Stomach smooth muscle (tissue), 2 donors: ENCODE data around the gene PITPNM3.

ENCODE experiments used
- H3K27ac ChIP-seq: one replicate; pipeline ENCODE4 v1.7.0; 2013; ENCODE audit warnings: mild to moderate bottlenecking, low read length, inconsistent platforms
- H3K27me3 ChIP-seq, 2 donors: one replicate each; pipeline ENCODE4 v1.7.0; 2013; ENCODE audit warnings: low read length in 2 of 2; ENCODE audit not compliant: insufficient read depth in 2 of 2, control insufficient read depth in 1 of 2
- H3K36me3 ChIP-seq, 2 donors: one replicate each; pipeline ENCODE4 v1.7.0; 2013; ENCODE audit warnings: low read length in 2 of 2; ENCODE audit not compliant: control insufficient read depth in 2 of 2, insufficient read depth in 2 of 2
- H3K4me1 ChIP-seq: one replicate; pipeline ENCODE4 v1.7.0; 2013; ENCODE audit warnings: low read length; ENCODE audit not compliant: control insufficient read depth, insufficient read depth
- H3K4me3 ChIP-seq, 2 donors: one replicate each; pipeline ENCODE4 v1.7.0; 2013; ENCODE audit warnings: low read length in 2 of 2
- H3K9ac ChIP-seq, 2 donors: one replicate each; pipeline ENCODE4 v1.7.0; 2013; ENCODE audit warnings: low read length in 2 of 2, mild to moderate bottlenecking in 1 of 2
- H3K9me3 ChIP-seq, 2 donors: one replicate each; pipeline ENCODE4 v1.7.0; 2013; ENCODE audit warnings: low read length in 2 of 2; ENCODE audit not compliant: control insufficient read depth in 2 of 2
- donor health status: healthy.
- donor health status: Pancreatic carcinoma.

Gene PITPNM3

DNA sequence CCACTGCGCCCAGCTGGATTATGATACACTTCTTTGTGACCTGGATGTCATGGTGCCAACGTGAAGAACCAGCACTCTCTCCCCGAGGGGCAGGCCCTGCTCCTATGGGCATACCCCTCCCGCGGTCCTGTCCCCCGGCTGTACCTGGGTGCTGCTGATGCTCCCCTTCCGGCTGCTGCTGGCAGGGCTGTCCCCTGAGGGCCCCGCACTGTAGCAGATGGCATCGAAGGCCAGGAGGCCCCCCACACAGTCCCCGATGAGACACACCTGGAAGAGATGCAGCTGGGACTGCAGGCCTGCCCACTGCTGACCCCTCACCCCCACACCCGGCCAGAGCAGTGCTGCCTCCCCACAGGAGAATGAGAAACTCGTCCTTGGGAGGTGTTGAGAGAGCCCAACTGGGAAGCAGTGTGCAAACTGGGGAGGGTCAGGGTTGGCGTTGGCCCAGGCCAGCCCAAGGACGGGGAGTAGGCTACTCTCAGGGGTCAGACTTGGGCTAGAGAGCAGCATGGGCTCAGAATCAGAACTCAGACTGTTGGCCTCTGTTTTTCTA, 78.4 kb downstream of the PITPNM3 start:
- H3K9ac ChIP-seq = no peak overlapping the region

DNA sequence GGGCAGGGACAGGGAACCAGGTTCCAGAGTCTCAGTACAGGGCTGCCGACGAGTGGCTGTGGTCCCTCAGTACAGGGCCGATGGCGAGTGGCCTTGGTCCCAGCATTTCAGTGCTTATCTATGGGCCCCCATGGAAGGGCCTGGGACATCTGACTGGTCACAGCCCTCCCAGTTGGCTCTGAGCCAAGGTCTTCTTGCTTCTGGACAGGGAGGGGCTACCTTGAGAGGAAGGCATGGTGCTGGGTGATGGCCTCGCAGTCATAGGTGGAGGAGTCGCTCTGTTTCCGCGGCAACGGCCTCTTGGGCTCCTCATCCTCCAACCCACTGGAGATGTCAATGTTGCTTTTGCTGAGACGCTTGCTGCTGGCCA, 79.6 kb downstream of the PITPNM3 start:
- peaks cover 33% of the 10 kb centered on the region for H3K4me1 ChIP-seq

More for the DNA sequence above, 78.4 kb downstream of the PITPNM3 start:
- no peaks in the 10 kb centered on the region for H3K9me3 ChIP-seq
- peaks cover 15 to 16% of the 10 kb centered on the region in 2 donors for H3K36me3 ChIP-seq
- peaks cover 24% of the 10 kb centered on the region for H3K4me1 ChIP-seq
- H3K27ac ChIP-seq = no peak overlapping the region
- H3K4me3 ChIP-seq = no peak overlapping the region
- no peaks in the 10 kb centered on the region for H3K27me3 ChIP-seq

DNA sequence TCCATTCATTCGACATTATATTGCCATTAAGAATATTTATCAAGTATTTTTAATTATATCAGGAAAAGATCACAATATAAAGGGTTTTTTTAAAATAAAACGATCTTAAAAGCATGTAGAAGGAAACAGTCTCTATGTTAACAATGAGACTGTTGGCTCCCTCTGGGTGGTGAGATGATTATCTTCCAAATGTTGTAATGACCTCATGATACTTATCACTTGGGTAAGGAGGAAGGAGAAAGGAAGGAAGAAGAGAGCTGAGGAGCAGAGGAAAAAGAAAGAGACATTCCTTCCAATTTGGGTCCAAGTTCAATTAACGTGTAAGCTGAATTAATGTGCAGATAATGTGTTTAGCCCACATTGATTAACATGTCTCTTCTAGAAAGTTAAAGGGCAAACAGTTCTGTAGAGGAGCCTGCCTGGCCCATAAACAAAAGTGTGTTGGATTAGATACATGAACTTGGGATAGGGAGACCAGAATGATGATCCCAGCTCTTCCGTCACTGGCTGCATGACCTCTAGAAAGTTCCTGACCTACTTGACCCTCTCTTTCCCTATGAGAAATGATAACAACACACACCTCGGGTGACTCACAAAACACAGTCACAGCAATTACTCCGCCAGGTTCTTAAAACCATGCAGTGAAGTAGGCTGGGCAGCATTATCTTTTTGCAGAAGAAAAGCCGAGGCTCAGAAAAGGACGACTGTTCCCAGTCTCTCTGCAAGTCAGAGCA, 80.1 kb downstream of the PITPNM3 start:
- H3K27ac ChIP-seq = peak overlapping the region; percentile 8
- no peaks in the 10 kb centered on the region for H3K27me3 ChIP-seq
- H3K4me1 ChIP-seq = peaks cover 35% of the 10 kb centered on the region
- peaks cover 15 to 23% of the 10 kb centered on the region in 2 donors for H3K36me3 ChIP-seq
- no peak overlapping the region for H3K9ac ChIP-seq
- H3K9me3 ChIP-seq = no peaks in the 10 kb centered on the region
- H3K4me3 ChIP-seq = no peak overlapping the region

More for the DNA sequence above, 79.6 kb downstream of the PITPNM3 start:
- Histone ChIP-seq H3K4me3 (no peak overlapping the region), H3K36me3 (peaks cover 15 to 21% of the 10 kb centered on the region in 2 donors), H3K27ac (peak overlapping the region; percentile 8), H3K9ac (no peak overlapping the region), H3K9me3 (no peaks in the 10 kb centered on the region), H3K27me3 (no peaks in the 10 kb centered on the region)

DNA sequence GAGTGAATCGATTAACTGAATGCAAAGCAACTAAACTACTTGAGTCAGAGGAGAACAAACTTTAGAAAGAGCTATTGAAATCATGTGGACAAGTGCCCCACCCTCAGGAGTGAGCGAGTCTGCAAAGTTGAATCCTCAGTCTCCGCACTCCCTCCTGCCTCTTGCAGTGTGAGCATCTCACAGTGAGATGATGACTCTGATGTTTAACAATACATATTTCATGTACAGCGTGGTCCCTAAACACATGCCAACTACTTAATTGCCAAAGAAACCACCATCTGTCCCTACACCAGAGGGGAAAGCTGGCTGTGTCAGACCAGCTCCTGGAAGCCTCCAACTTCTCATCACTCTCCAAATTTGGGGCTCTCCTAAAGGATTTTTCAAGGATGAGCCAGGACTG, 80.9 kb downstream of the PITPNM3 start:
- Histone ChIP-seq H3K4me1 (peaks cover 35% of the 10 kb centered on the region), H3K9ac (peak overlapping the region in 1 of 2 donors; percentile 29), H3K27me3 (no peaks in the 10 kb centered on the region), H3K27ac (peak overlapping the region; percentile 73), H3K36me3 (peaks cover 15 to 27% of the 10 kb centered on the region in 2 donors), H3K9me3 (no peaks in the 10 kb centered on the region), H3K4me3 (no peak overlapping the region)

DNA sequence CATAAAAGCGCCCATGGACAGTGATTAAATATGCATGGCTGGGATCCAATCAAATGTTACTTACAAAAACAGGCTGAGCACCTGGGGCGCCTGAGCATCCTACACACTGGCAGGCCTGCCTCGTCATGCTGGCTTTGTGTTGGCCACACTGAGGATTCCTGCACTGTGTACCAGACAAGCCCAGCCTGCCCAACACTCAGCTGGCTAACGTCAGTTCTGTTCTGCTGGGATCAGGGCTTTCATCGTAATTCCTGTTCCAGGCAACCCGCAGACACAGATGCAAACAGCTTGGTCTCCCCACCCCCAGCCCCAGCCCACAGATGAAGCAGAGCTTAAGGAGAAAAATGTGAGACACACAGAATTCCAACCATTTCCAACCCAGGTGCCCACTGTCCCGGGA, 81.4 kb downstream of the PITPNM3 start:
- H3K4me1 ChIP-seq = peaks cover 35% of the 10 kb centered on the region
- H3K9me3 ChIP-seq = no peaks in the 10 kb centered on the region
- H3K9ac ChIP-seq = peak overlapping the region in 1 of 2 donors; percentile 29
- no peak overlapping the region for H3K4me3 ChIP-seq
- peak overlapping the region; percentile 73 for H3K27ac ChIP-seq
- H3K36me3 ChIP-seq = peaks cover 19 to 32% of the 10 kb centered on the region in 2 donors
- no peaks in the 10 kb centered on the region for H3K27me3 ChIP-seq

DNA sequence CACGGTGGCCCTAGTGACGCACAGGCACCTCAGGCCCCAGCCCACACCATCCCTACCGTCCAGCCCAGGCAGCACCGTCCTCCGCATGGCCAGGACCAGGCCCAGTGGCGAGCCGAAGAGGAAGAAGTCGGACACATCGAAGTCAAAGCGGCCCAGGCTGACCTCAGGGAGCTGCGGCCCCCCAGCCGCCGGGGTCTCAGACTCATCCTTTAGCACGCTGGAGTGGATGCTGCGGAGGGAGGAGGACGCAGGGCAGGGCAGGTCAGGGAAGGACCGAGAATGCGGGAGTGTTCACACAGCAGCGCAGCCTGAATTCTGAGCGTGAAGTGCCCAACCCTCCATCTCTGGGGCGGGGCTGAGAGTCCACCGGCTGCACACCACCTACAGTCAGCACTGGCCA, 82.0 kb downstream of the PITPNM3 start:
- no peak overlapping the region for H3K4me3 ChIP-seq
- H3K27ac ChIP-seq = peak overlapping the region; percentile 73
- H3K4me1 ChIP-seq = peaks cover 35% of the 10 kb centered on the region
- H3K36me3 ChIP-seq = peaks cover 19 to 37% of the 10 kb centered on the region in 2 donors
- H3K27me3 ChIP-seq = no peaks in the 10 kb centered on the region
- H3K9me3 ChIP-seq = no peaks in the 10 kb centered on the region
- no peak overlapping the region for H3K9ac ChIP-seq

DNA sequence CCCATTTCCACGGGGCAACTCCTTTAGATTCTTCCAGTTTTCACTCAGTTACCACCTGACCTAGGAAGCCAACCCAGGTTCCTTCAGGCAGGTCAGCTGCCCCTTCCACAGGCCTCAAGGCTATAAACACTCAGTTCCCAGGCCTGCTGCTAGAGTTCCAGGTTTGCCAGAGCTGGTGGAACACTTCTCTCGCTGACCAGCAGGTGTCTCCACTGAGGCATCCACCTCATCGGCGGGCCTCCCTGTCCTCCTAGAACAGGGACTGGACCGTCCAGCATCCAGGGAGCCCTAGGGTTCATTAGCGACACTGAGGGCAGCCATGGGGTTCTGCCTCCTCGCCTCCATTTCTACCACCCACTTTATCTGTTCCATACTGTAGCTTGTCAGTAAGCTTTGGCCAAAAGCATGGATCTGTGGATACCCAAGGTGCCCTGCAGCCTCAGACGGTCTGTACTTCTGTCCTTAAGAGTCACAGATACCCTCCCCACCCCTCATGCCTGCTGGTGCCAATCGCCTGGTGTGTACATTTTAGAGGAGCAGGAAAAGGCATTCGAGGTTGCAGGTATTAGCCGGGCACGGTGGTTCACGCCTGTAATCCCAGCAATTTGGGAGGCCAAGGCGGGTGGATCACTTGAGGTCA, 83.1 kb downstream of the PITPNM3 start:
- H3K36me3 ChIP-seq = peaks cover 19 to 36% of the 10 kb centered on the region in 2 donors
- H3K27ac ChIP-seq = no peak overlapping the region
- H3K27me3 ChIP-seq = no peaks in the 10 kb centered on the region
- H3K4me1 ChIP-seq = peaks cover 35% of the 10 kb centered on the region
- no peaks in the 10 kb centered on the region for H3K9me3 ChIP-seq
- H3K9ac ChIP-seq = no peak overlapping the region
- H3K4me3 ChIP-seq = no peak overlapping the region

DNA sequence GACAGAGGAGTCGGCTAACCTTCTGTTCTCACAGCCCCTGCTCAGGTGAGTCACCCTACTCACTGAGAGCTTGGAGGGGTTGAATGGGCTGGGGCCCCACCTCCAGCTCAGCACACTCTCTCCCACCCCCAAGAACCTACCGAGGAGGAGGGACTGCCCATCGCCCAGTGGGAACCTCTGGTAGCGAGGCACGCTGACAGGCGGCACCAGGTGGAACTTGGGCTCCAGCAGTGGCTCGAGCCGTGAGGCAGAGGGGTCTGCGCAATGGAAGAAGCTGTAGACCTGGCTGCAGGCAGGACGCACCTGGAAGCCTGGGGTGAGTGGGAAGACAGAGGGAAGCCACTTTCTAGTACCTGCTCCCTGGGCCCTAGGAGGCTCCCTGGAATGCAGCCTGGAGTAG, 83.8 kb downstream of the PITPNM3 start:
- Histone ChIP-seq H3K4me1 (peaks cover 35% of the 10 kb centered on the region), H3K36me3 (peaks cover 20 to 40% of the 10 kb centered on the region in 2 donors), H3K9ac (no peak overlapping the region)

DNA sequence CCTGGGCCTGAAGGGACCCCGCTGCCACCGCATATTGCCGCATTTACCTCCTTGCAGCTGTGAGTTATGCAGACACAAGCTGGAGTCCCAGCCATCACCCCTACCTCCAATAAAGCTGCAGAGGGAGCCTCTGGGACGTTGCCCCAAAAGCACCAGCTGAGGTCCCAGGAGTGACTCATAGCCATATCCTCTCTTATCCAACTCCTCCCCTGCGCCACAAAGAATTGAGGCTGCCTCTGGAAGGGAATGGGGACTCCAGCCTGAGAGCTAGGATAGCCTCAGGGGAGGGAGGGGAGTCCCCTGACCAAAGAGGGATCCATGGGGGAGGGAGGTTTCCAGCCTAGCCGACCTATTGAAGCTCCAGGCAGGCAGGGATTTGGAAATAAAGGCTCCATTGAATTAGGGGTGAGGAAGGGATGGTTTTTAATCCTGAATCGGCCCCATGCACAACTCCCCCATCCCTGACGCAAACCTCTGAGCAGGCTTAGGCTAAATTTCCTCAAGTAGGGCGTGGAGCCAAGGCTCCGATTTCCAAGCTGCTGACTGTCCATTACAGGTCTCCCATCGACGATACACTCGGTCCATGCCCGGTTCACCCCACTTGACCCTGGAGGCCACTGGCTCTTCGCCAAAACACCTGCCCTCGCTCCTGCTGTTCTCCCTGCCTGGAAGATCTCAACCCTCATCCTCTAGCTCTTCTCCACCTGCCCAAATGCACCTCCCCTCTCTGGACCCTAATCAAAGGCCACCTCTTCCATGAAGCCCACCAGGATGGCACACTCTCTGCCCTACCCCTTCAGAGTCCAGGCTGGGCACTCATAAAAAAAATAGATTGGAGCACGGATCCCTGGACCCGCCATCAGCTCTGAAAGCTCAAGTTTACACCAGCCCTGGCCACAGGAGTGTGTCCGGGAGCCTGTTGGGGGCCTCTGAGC, 84.6 kb downstream of the PITPNM3 start:
- peaks cover 19 to 40% of the 10 kb centered on the region in 2 donors for H3K36me3 ChIP-seq
- no peaks in the 10 kb centered on the region for H3K27me3 ChIP-seq
- no peak overlapping the region for H3K27ac ChIP-seq
- no peaks in the 10 kb centered on the region for H3K9me3 ChIP-seq
- peaks cover 34% of the 10 kb centered on the region for H3K4me1 ChIP-seq
- H3K9ac ChIP-seq = no peak overlapping the region
- no peak overlapping the region for H3K4me3 ChIP-seq

More for the DNA sequence above, 83.8 kb downstream of the PITPNM3 start:
- H3K9me3 ChIP-seq = no peaks in the 10 kb centered on the region
- H3K27me3 ChIP-seq = no peaks in the 10 kb centered on the region
- no peak overlapping the region for H3K4me3 ChIP-seq
- H3K27ac ChIP-seq = no peak overlapping the region

DNA sequence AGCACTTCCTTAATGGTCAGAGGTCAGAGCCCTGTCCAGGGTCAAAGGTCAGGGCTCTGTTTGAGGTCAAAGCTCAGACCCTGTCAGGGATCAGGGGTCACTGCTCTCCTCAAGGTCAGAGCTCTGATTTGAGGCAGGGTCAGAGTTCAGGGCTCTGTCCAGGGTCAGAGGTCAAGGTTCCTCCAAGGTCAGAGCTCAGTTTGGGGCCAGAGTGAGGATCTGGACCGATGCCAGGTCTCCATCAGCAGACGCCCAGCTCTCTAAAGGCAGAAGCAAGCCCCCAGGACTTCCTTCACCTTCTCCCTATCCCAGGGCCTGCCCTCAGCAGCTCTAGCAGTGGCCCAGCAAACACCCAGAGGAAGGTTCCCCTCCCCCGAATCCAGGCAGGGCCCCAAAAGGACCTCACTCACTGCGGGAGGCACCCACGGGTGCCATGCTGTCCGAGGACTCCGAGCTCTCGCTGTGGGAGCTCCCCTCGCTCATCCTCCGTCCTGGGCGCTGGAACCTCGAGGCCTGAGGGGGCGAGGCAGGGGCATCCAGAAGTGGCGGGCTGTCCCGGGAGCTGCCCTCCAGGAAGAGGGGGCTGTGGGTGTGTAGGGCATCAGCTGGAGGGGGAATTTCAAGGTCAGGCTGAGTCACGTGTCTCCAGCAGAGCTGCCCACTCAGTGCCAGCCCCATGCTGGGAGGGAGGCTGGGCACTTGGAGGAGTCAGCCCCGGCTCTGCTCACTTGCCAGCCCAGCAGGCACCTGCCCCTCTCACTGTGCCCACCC, 85.4 kb downstream of the PITPNM3 start:
- Histone ChIP-seq H3K36me3 (peaks cover 17 to 39% of the 10 kb centered on the region in 2 donors), H3K27me3 (no peaks in the 10 kb centered on the region), H3K9me3 (no peaks in the 10 kb centered on the region), H3K9ac (no peak overlapping the region), H3K4me3 (no peak overlapping the region), H3K4me1 (peaks cover 32% of the 10 kb centered on the region), H3K27ac (no peak overlapping the region)
